K562 (cell line): Measurements from ENCODE around the gene ATG12. TPM values are rescaled to one million over a fixed set of nuclear protein-coding genes. Genes with fewer than 3 reads are reported as not detected.
A peak's percentile ranks its signal among the peaks of the same experiment; 100 is the strongest.

Experiments
- ATAC-seq: fragments of 200-7000 bp; cut with Tn5 transposase; 3 replicates; pipeline ENCODE4 v1.9.1; 2020; ENCODE audit warnings: moderate library complexity
- BruUV-seq: library from RNA; stranded (reverse); fragments of 400-500 nt; replicated peaks from 2 replicates; lab custom pipeline; 2021; lab: Mats Ljungman, UMichigan
- CTCF ChIA-PET: fragments of 300-600 bp; formaldehyde crosslinking; extraction: SDS; loops from one replicate; lab custom pipeline; 2021; ENCODE audit warnings: low intra/inter-chr PET ratio; lab: Yijun Ruan, JAX
- POLR2A ChIA-PET: fragments of 300-600, 350-650 bp; sonication (Branson Sonifier 250); formaldehyde crosslinking; extraction: SDS; loops from one replicate; lab custom pipeline; 2021; ENCODE audit warnings: antibody characterized with exemption, inconsistent platforms; lab: Yijun Ruan, JAX
- DNase-seq, 4 experiments: peaks; one replicate each; pipeline versions ENCODE4 v3.0.0 to v3.0.0-alpha.2; 2011 to 2018; ENCODE audit warnings: low spot score in 3 of 4, mixed read lengths in 3 of 4; ENCODE audit errors: extremely low read depth in 1 of 4
- FAIRE-seq: peaks from 2 replicates; lab custom pipeline; 2011; peaks lifted over from hg19 to GRCh38; lab: Jason Lieb, UNC
- H2AFZ ChIP-seq: 2 replicates; pipeline ENCODE4 v1.6.0; 2011; ENCODE audit warnings: low read depth, low read length, control low read depth, inconsistent platforms
- H3K27ac ChIP-seq: fragments of 200-600 bp; 3 replicates; pipeline ENCODE4 v1.8.0; 2011; ENCODE audit warnings: low read depth, mild to moderate bottlenecking, control low read depth, inconsistent platforms, low read length, moderate library complexity, mixed read lengths; ENCODE audit errors: extremely low read depth
- H3K27me3 ChIP-seq, 2 experiments: fragments of 300-600 bp in 1 of 2; 2 replicates in 1 of 2; 3 replicates in 1 of 2; pipeline versions ENCODE4 v1.6.0 to v1.8.0; 2011; ENCODE audit warnings: inconsistent platforms in 2 of 2, low read length in 2 of 2, mild to moderate bottlenecking in 1 of 2, mixed read lengths in 1 of 2, moderate library complexity in 1 of 2; ENCODE audit not compliant: control insufficient read depth in 2 of 2, insufficient read depth in 2 of 2
- H3K36me3 ChIP-seq: fragments of 300-600 bp; 3 replicates; pipeline ENCODE4 v1.8.0; 2011; ENCODE audit warnings: mild to moderate bottlenecking, low read length, inconsistent platforms; ENCODE audit not compliant: control insufficient read depth, insufficient read depth
- H3K4me1 ChIP-seq, 2 experiments: fragments of 200-600 bp in 1 of 2; replicated peaks in 1 of 2; 2 replicates in 1 of 2; 3 replicates in 1 of 2; pipeline versions ENCODE4 v1.5.1 to v1.8.0; 2011; ENCODE audit warnings: inconsistent platforms in 2 of 2, low read length in 2 of 2, mild to moderate bottlenecking in 1 of 2, mixed read lengths in 1 of 2, moderate library complexity in 1 of 2; ENCODE audit not compliant: control insufficient read depth in 2 of 2, insufficient read depth in 2 of 2
- H3K4me2 ChIP-seq: 2 replicates; pipeline ENCODE4 v1.6.1; 2011; ENCODE audit warnings: low read length, control low read depth, inconsistent platforms, mixed read lengths; ENCODE audit not compliant: insufficient read depth
- H3K4me3 ChIP-seq: fragments of 200-600 bp; sonication (generic), shearing (Covaris generic); 2 replicates; pipeline ENCODE4 v1.5.1; 2016; ENCODE audit warnings: control low read depth, inconsistent platforms
- H3K79me2 ChIP-seq: fragments of 200-600 bp; 3 replicates; pipeline ENCODE4 v1.8.0; 2011; ENCODE audit warnings: low read length, inconsistent platforms; ENCODE audit not compliant: control insufficient read depth, insufficient read depth
- H3K9ac ChIP-seq, 2 experiments: 2 replicates each; pipeline versions ENCODE4 v1.6.0 to v1.6.1; 2011; ENCODE audit warnings: low read depth in 2 of 2, low read length in 2 of 2, control low read depth in 1 of 2, inconsistent platforms in 1 of 2, mild to moderate bottlenecking in 1 of 2, mixed read lengths in 1 of 2; ENCODE audit not compliant: insufficient read depth in 1 of 2
- H3K9me1 ChIP-seq: one replicate; pipeline ENCODE4 v1.6.0; 2011; ENCODE audit warnings: inconsistent platforms, mild to moderate bottlenecking, low read length, moderate library complexity; ENCODE audit not compliant: control insufficient read depth, insufficient read depth
- H3K9me3 ChIP-seq: replicated peaks from 2 replicates; pipeline ENCODE4 v1.5.1; 2011; ENCODE audit warnings: low read depth, low read length, inconsistent platforms; ENCODE audit not compliant: control insufficient read depth, insufficient read depth
- H4K20me1 ChIP-seq: replicated peaks from 2 replicates; pipeline ENCODE4 v1.6.1; 2011; ENCODE audit warnings: low read length, inconsistent platforms, mixed read lengths; ENCODE audit not compliant: control insufficient read depth, insufficient read depth
- ATF3 ChIP-seq, 2 experiments: fragments of 450-650 bp in 1 of 2; sonication (generic) in 1 of 2; formaldehyde crosslinking in 1 of 2; IDR thresholded peaks in 1 of 2; conservative IDR thresholded peaks in 1 of 2; 2 replicates each; pipeline versions ENCODE4 v1.6.1 to v1.8.1; 2016 to 2023; ENCODE audit warnings: mild to moderate bottlenecking in 2 of 2, moderate library complexity in 2 of 2, inconsistent platforms in 1 of 2, missing genetic modification reagents in 1 of 2
- CTCF ChIP-seq, 3 experiments: IDR thresholded peaks in 2 of 3; conservative IDR thresholded peaks in 1 of 3; 2 replicates each; pipeline ENCODE4 v1.5.1; 2011 to 2012; ENCODE audit warnings: low read length in 3 of 3, mild to moderate bottlenecking in 3 of 3, control low read depth in 2 of 3, improper control_type of control experiment in 1 of 3, inconsistent platforms in 1 of 3, low read depth in 1 of 3, mixed read lengths in 1 of 3, moderate library complexity in 1 of 3; ENCODE audit not compliant: insufficient read depth in 2 of 3
- FUS ChIP-seq: fragments of 200-400 bp; formaldehyde crosslinking; optimal IDR thresholded peaks from 2 replicates; pipeline ENCODE3; 2017; ENCODE audit warnings: low read depth, low read length
- MCM7 ChIP-seq, 2 experiments: fragments of 450-650 bp; IDR thresholded peaks; 2 replicates each; pipeline ENCODE4 v1.6.1; 2016 to 2018
- NR2C2 ChIP-seq, 2 experiments: fragments of 200-800 bp in 1 of 2; sonication (Bioruptor generic) in 1 of 2; sonication (generic) in 1 of 2; formaldehyde crosslinking in 1 of 2; IDR thresholded peaks; 2 replicates each; pipeline versions ENCODE4 v1.6.1 to v1.8.0; 2016 to 2022; ENCODE audit warnings: mild to moderate bottlenecking in 1 of 2, missing compliant biosample characterization in 1 of 2, missing genetic modification characterization in 1 of 2, missing genetic modification reagents in 1 of 2
- PHF20 ChIP-seq: fragments of 450-650 bp; IDR thresholded peaks from 2 replicates; pipeline ENCODE4 v1.6.1; 2018; ENCODE audit not compliant: partially characterized antibody
- PKNOX1 ChIP-seq: fragments of 450-650 bp; IDR thresholded peaks from 2 replicates; pipeline ENCODE4 v1.6.1; 2016
- RAD21 ChIP-seq, 2 experiments: fragments of 250-450 bp in 1 of 2; fragments of 450-650 bp in 1 of 2; sonication (Bioruptor Pico) in 1 of 2; formaldehyde crosslinking in 1 of 2; IDR thresholded peaks in 1 of 2; conservative IDR thresholded peaks in 1 of 2; 2 replicates each; pipeline versions ENCODE4 v1.4.0 to v1.8.0; 2020 to 2022; ENCODE audit warnings: mild to moderate bottlenecking in 2 of 2, moderate library complexity in 1 of 2
- SMARCA5 ChIP-seq: fragments of 450-650 bp; IDR thresholded peaks from 2 replicates; pipeline ENCODE4 v1.6.1; 2016
- ZNF384 ChIP-seq: IDR thresholded peaks from 2 replicates; pipeline ENCODE4 v1.6.1; 2012; ENCODE audit warnings: low read depth, low read length, improper control_type of control experiment
- WGBS: fragments of 100-300 bp; shearing (Covaris generic); methylation state at CpG from one replicate; pipeline ENCODE4 v1.1.6; 2016; ENCODE audit warnings: low coverage, mixed read lengths; ENCODE audit not compliant: insufficient coverage; ENCODE audit errors: missing lambda C conversion rate; 5-methylcytosine and 5-hydroxymethylcytosine counted together
- in situ Hi-C: fragments of 300-500 bp; cut with MboI; formaldehyde crosslinking; loops from 4 replicates; pipeline ENCODE4 v1.15.0; 2018; ENCODE audit warnings: inconsistent platforms, mixed read lengths
- intact Hi-C: fragments of 100-400 bp; cut with micrococcal nuclease; formaldehyde crosslinking; loops from 2 replicates; pipeline ENCODE4 v1.14.2; 2022
- polyA plus RNA-seq, 8 experiments: library from polyadenylated mRNA; depleted of rRNA in 4 of 8; stranded (reverse) in 5 of 8; unstranded in 3 of 8; fragments of >200 nt; fragmentation: Nextera tagmentation in 2 of 8; fragmentation: Illumina TruSeq in 1 of 8; extraction: Ambion mirVana in 2 of 8; extraction: Trizol in 1 of 8; gene quantifications; 2 replicates each; pipeline versions ENCODE4 v1.2.1 to v1.2.3, GENCODE V29; 2011 to 2014; ENCODE audit warnings: inconsistent platforms in 1 of 8, missing spikeins in 1 of 8
- total RNA-seq, 7 experiments: library from RNA; depleted of rRNA in 6 of 7; stranded (reverse); fragments of >200 nt in 6 of 7; fragmentation: Illumina TruSeq in 2 of 7; extraction: Trizol in 2 of 7; gene quantifications; 2 replicates each; pipeline versions ENCODE4 v1.2.1 to v1.2.3, GENCODE V29; 2011 to 2021; ENCODE audit warnings: low replicate concordance in 1 of 7

Gene ATG12
- total and polyA plus RNA-seq, 9 of the 15 experiments (the other 6 are each of a cell fraction or from before 2014, with no cell fraction given) = 21.6 to 132 (median 61.3) TPM

GRCh38 chr5:115838885-115839518, 2.4 kb downstream of the ATG12 start:
- Histone ChIP-seq H3K4me1 (peaks cover 12 to 15% of the 10 kb centered on the region in 2 experiments; a peak in 4 of 5 replicates), H3K9me3 (no peaks in the 10 kb centered on the region), H4K20me1 (peaks cover 5% of the 10 kb centered on the region; the same call in 1 of the 2 replicates), H3K4me3 (peak overlapping the region; percentile 79; the same call in 1 of the 2 replicates), H3K4me2 (peak overlapping the region; percentile 97), H3K9ac (0 out of 4 replicates have a peak overlapping the region, but pooled peaks of 1 of the 2 experiments have one; percentile 16), H2AFZ (no peak overlapping the region), H3K36me3 (peaks cover 58% of the 10 kb centered on the region), H3K79me2 (peaks cover 71% of the 10 kb centered on the region), H3K27me3 (no peaks in the 10 kb centered on the region), H3K9me1 (no peaks in the 10 kb centered on the region), H3K27ac (no peak overlapping the region; the same call in 2 of the 3 replicates)
- in situ Hi-C loops = loop anchor here (5.0 kb wide), 1 partner anchor 212 kb away; the partner anchor contains the start of gene TMED7
- POLR2A ChIA-PET = no interaction called here
- CTCF ChIA-PET = interaction anchor here (1.1 kb wide), 1 partner anchor 253 kb away, joined by 4 read pairs; no protein-coding TSS in a partner anchor
- DNase-seq (peak; percentile 21 to 60 (median 40)), ATAC-seq (no peak), FAIRE-seq (no peak)
- WGBS = 32% methylated on average over 10 of the region's 10 CpGs
- intact Hi-C loops = loop anchor here (2.0 to 10.0 kb wide), 3 partner anchors 196 to 228 kb away; partner anchors contain the start of gene ARL14EPL
- BruUV-seq = no TSS peak
- TF ChIP-seq NR2C2 (CRISPR knock-in tag; IDR thresholded peaks at IDR 0.05) (no peak), NR2C2 (tag; IDR thresholded peaks at IDR 0.05) (no peak), ATF3 (IDR thresholded peaks at IDR 0.05) (no peak), ATF3 (CRISPR knock-in tag; conservative IDR thresholded peaks at IDR 0.05) (no peak), MCM7 (IDR thresholded peaks at IDR 0.05) (no peak), PKNOX1 (0 out of 2 replicates have a peak, but pooled peaks have one; percentile 15), FUS (no peak), PHF20 (no peak), RAD21 (CRISPR knock-in tag; conservative IDR thresholded peaks at IDR 0.05 in 1 of 2, IDR thresholded peaks at IDR 0.05 in 1 of 2) (peak; percentile 12 to 44; a peak in 2 of 4 replicates), ZNF384 (peak; percentile 95), CTCF (IDR thresholded peaks at IDR 0.05 in 2 of 3, conservative IDR thresholded peaks at IDR 0.05 in 1 of 3; ENCODE audit: insufficient read depth in 2 of 3, low read depth in 1 of 3, low read length in 3 of 3) (peak; percentile 20 to 62 (median 49); a peak in 5 of 6 replicates), SMARCA5 (0 out of 2 replicates have a peak, but pooled peaks have one; percentile 28)
